Inflammatory macrophage treated with lipopolysaccharide for 4 hours (primary cell): ENCODE results near the gene TNFAIP8L1.
"Not testable (repeated sequence)": the region's sequence is repeated elsewhere in the genome, so short reads cannot be mapped to it uniquely, and the experiment has no call there.

ENCODE experiments used
- DNase-seq: peaks from one replicate; pipeline ENCODE4 v3.0.0-alpha.2; 2020

TNFAIP8L1 gene

DNA sequence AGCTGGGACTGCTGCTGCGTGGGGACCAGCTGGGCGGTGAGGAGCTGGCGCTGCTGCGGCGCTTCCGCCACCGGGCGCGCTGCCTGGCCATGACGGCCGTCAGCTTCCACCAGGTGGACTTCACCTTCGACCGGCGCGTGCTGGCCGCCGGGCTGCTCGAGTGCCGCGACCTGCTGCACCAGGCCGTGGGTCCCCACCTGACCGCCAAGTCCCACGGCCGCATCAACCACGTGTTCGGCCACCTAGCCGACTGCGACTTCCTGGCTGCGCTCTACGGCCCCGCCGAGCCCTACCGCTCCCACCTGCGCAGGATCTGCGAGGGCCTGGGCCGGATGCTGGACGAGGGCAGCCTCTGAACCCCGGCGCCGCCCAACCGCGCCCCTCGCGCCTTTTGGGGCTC, 12.8 kb downstream of the TNFAIP8L1 start:
- no peak for DNase-seq

DNA sequence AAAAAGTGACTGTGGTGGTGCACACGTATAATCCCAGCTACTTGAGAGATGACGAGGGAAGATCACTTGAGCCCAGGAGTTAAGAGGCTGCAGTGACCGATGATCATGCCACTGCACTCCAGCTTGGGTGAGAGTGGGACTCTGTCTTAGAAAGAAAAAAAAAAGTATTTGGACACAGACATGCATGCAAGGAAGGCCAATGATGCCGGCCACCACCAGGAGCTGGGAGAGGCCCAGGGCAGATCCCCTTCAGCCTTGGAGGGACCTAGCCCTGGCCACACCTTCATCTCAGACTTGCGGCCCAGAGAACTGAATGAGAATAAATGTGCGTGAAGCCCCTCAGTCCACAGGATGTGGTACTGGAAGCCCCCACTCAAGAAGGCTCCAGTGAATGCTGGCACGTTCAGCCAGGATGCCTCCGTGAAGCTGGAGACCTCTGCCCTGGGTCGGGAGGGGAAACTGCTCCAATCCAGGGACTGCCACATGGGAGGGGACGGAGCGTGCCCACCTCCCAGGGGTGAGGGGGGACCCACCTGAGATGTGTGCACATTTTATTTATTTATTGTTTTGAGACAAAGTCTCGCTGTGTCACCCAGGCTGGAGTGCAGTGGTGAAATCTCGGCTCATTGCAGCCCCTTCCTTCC, 14.6 kb downstream of the TNFAIP8L1 start:
- DNase-seq, result no peak

- DNase-seq, result no peak
Measured at GRCh38 chr19:4654437-4655361, 15.4 kb downstream of the TNFAIP8L1 start.

GRCh38 chr19:4656102-4656501, 16.8 kb downstream of the TNFAIP8L1 start:
- no peak for DNase-seq

- no peak for DNase-seq
Measured at GRCh38 chr19:4657262-4657661, 17.9 kb downstream of the TNFAIP8L1 start.

- no peak for DNase-seq
Measured at GRCh38 chr19:4657835-4658234, 18.5 kb downstream of the TNFAIP8L1 start.

DNA sequence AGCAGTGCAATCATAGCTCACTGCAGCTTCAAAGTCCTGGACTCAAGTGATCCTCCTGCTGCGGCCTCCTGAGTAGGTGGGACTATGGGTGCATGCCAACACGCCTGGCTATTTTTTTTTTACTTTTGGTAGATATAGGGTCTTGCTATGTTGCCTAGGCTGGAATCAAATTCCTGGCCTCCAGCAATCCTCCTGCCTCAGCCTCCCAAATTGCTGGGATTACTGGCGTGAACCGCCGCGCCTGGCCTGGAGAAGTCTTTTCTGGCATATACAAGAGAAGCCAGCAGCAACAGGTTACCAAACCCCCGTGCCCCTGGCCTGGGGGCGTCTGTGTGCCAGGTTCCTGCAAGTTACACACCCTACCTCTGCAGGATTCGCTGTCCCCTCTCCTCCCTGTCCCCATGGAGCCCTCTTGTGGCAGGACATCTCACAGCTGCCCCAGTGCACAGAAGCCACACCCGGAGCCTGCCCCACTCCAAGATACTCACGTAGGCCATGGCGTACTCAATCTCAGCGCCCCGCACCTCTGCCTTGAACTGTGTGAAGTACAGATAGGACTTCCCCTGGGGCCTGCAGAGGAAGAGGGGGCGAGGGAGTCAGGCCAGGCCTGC, 21.0 kb downstream of the TNFAIP8L1 start:
- peak; percentile 26 for DNase-seq

DNA sequence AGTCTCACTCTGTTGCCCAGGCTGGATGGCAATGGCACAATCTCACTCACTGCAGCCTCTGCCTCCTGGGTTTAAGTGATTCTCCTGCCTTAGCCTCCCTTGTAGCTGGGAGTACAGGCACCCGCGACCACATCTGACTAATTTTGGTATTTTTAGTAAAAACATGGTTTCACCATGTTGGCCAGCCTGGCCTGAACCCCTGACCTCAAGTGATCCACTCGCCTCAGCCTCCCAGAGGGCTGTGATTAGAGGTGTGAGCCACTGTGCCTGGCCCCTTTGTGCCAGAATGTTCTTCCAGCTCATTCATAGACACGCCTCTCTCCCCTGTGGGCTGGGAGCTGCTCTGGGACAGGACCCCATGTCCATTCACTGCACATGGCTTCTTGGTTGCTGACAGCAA, 21.7 kb downstream of the TNFAIP8L1 start:
- no peak for DNase-seq

- DNase-seq, result no peak
Measured at GRCh38 chr19:4662020-4662695, 22.8 kb downstream of the TNFAIP8L1 start.

GRCh38 chr19:4662812-4663211, 23.5 kb downstream of the TNFAIP8L1 start:
- DNase-seq, result no peak

DNA sequence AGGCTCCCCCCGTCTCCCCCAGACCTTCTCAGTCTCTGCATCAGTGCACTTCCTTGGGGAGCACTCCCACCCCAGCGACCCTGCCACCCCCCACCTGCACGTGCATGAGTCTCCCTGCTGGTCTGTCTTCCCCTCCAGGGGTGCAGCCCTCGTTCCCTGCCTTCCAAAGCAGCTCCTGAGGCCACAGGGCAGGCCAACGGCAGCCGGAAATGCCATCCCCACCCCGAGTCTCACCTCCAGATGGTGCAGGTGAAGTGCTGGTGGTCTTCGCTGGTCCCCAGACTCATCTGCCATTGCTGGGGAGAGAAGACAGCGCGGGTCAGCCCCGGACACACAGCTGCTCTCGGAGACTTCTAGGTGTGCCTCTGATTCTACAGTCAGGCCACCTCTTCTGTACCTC, 25.3 kb downstream of the TNFAIP8L1 start:
- DNase-seq, result no peak

DNA sequence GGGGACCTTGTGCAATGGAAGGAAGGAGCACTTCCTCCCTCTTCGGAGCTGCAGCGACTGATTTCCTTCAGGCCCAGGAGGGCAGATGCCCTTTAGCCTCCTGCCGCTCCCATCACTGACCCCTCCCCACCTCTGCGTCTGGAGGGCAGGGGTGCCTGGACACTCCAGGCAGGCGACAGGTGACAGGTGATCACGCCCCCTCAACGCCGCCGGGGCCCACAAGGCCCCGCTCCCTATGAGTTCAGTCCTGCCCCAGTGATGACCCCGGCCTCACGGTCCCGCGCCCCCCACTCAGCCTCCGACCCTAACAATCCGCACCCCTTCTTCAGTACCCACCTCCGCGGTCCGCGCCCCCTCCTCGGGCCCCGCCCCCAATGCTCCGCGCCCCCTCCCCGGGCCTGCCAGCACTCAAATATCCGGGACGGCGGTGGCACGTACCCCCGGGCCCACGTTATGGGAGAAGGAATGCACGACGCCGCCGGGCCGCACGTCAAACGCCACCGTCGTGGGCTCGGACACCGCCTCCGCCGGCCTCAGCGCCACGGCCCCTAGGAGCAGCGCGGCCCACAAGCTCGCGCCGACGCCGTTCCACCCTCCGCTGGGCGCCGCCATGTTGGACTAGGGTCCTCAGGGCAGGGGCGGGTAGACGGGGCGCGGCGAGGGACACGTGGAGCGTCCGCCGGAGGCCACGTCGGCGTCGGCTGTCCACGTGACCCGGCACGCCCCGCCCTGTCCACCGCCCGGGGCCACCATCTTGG, 30.6 kb downstream of the TNFAIP8L1 start, which contains the start of gene MYDGF:
Gene MYDGF, minus strand, starts transcription at position 620 of the 758 bp plus-strand sequence. Its CDS starts 8 bp downstream, at position 612.
- peak; percentile 95 for DNase-seq

- no peak for DNase-seq
Measured at GRCh38 chr19:4671185-4671851, 32.0 kb downstream of the TNFAIP8L1 start.

DNA sequence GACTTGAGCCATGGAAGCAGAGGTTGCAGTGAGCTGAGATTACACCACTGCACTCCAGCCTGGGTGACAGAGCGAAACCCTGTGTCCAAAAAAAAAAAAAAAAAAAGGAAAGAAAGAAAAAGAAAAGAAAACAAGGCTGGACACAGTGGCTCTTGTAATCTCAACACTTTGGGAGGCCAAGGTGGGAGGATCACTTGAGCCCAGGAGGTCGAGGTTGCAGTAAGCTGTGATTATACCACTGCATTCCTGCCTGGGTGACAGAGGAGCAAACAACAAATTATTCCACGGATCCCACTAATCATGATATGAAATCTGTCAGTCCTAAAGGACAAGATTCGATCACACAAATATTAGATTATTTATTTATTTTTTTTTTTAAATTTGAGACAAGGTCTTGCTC, 33.9 kb downstream of the TNFAIP8L1 start:
- no peak for DNase-seq

DNA sequence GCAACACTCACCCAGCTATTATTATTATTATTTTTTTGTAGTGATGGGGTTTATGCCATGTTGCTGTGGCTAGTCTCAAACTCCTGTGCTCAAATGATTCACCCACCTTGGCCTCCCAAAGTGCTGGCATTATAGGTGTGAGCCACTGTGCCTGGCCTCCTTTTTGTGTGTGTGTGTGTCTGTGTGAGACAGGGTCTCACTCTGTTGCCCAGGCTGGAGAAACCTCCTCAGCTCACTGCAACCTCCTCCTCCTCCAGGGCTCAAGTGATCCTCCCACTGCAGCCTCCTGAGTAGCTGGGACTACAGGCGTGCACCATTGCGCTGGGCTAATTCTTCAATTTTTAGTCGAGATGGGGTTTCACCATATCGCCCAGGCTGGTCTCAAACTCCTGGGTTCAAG, 34.4 kb downstream of the TNFAIP8L1 start:
- DNase-seq, result no peak

GRCh38 chr19:4675346-4675745, 36.0 kb downstream of the TNFAIP8L1 start:
- no peak for DNase-seq

DNA sequence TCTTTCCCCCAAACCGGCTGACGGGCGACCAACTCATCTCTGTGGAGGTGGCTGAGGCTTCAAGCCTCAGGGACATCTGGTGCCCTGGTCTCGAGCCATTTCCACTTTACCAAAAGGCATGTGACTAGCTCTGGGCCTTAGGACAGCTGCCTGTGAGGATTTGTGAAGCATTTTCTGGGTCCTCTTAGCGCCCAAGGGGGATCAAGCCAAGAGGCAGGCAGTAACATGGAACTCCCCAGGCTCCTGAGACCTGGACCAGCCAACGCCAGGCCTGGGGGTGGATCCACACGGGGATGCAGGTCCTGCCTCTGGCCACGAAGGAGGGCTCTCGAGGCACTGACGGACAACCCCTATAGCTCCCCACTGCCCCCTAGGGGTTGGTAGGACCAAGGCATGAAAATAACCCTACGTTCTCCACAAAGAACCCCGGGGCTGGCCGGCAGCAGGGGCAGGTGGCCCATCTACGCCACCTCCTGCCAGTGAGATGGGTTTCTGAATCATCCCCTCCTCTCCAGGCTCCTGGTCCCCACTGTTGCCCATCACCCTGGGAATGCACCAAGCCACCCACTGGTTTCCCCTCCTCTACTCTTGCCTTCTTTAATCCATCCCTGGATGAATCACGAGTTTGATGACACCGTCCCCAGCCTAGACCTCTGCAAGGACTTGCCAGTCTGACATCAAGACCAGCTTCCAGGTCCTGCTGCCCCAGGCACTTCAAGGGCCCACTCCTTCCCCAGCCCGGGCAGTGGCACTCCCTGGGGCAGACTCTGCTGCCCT, 37.8 kb downstream of the TNFAIP8L1 start:
- DNase-seq, result peak; percentile 46

GRCh38 chr19:4678881-4679790, 39.8 kb downstream of the TNFAIP8L1 start:
- DNase-seq, result no peak

DNA sequence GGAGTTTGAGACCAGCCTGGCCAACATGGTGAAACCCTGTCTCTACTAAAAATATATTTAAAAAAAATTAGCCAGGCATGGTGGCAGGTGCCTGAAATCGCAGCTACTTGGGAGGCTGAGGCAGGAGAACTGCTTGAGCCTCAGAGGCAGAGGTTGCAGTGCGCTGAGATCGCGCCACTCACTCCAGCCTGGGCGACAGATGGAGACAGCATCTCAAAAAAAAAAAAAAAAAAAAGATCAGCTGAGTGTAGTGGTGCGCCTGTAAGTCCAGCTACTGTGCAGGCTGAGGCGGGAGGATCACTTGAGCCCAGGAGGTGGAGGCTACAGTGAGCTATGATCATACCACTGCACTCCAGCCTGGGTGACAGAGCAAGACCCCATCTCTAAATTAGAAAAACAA, 40.7 kb downstream of the TNFAIP8L1 start:
- DNase-seq, result not testable (repeated sequence)
